Kidney (tissue), 14 donors: ENCODE results near the gene METTL13. TPM values are rescaled to one million over a fixed set of nuclear protein-coding genes. Genes with fewer than 3 reads are reported as not detected.

ENCODE experiments used
- DNase-seq, 5 donors: peaks; one replicate each; pipeline ENCODE4 v3.0.0-alpha.2; 2013 to 2020
- FAIRE-seq: peaks from 2 replicates; lab custom pipeline; 2012; peaks lifted over from hg19 to GRCh38; lab: Jason Lieb, UNC
- H3K27ac ChIP-seq, 2 donors: one replicate each; pipeline ENCODE4 v1.7.0; 2013; ENCODE audit warnings: low read depth in 2 of 2, low read length in 2 of 2, inconsistent platforms in 1 of 2
- H3K27me3 ChIP-seq: one replicate; pipeline ENCODE4 v1.7.1; 2013; ENCODE audit warnings: low read length, inconsistent platforms; ENCODE audit not compliant: control insufficient read depth, insufficient read depth
- H3K36me3 ChIP-seq, 3 donors: one replicate each; pipeline versions ENCODE4 v1.7.0 to v1.7.1; 2013; ENCODE audit warnings: low read length in 3 of 3, control low read depth in 1 of 3, inconsistent platforms in 1 of 3; ENCODE audit not compliant: insufficient read depth in 3 of 3, control insufficient read depth in 2 of 3
- H3K4me1 ChIP-seq, 3 donors: one replicate each; pipeline versions ENCODE4 v1.7.0 to v1.7.1; 2013; ENCODE audit warnings: low read length in 3 of 3, inconsistent platforms in 1 of 3, low read depth in 1 of 3; ENCODE audit not compliant: control insufficient read depth in 2 of 3, insufficient read depth in 2 of 3
- H3K4me3 ChIP-seq, 3 donors: one replicate each; pipeline versions ENCODE4 v1.7.0 to v1.8.1; 2013; ENCODE audit warnings: low read length in 3 of 3, control low read depth in 1 of 3, inconsistent platforms in 1 of 3
- H3K9ac ChIP-seq, 3 donors: one replicate each; pipeline versions ENCODE4 v1.7.0 to v1.7.1; 2013; ENCODE audit warnings: low read length in 3 of 3, control low read depth in 1 of 3, inconsistent platforms in 1 of 3
- H3K9me3 ChIP-seq, 3 donors: one replicate each; pipeline versions ENCODE4 v1.7.0 to v1.7.1; 2013; ENCODE audit warnings: low read length in 3 of 3, control low read depth in 1 of 3, inconsistent platforms in 1 of 3; ENCODE audit not compliant: control insufficient read depth in 2 of 3, insufficient read depth in 1 of 3
- intact Hi-C: fragments of 100-400 bp; cut with DNase I; formaldehyde crosslinking; loops from one replicate; pipeline ENCODE4 v1.11.1; 2022
- polyA plus RNA-seq: library from polyadenylated mRNA; stranded (reverse); fragments of 350-450 nt; fragmentation: Illumina TruSeq; extraction: RNeasy Lipid Tissue Mini Kit (QIAGEN cat#74804); gene quantifications from one replicate; pipeline ENCODE4 v1.2.3, GENCODE V29; 2014; ENCODE audit warnings: low read depth, low replicate concordance; ENCODE audit not compliant: insufficient read depth
- total RNA-seq: library from RNA; stranded (reverse); fragmentation: NEBNext Ultra II Directional; extraction: Animal tissue kit (Norgen Biotek cat#: 25700); gene quantifications from one replicate; pipeline ENCODE4 v1.2.1, GENCODE V29; 2021
- TF ChIP-seq, protein P1 (sequence below): IDR thresholded peaks from 3 replicates; pipeline ENCODE4 v1.5.1; 2012; ENCODE audit warnings: mild to moderate bottlenecking, moderate library complexity, borderline replicate concordance; ENCODE audit not compliant: insufficient read depth; ENCODE audit errors: extremely low read depth
- donor health status: control.
- donor health status: control.
- donor health status: control.
- donor health status: control.
- donor health status: control.
- donor health status: DM: yes; HTN: yes; CAD: no.
- donor health status: Normal renal cell carcinoma (clear cell type).

The METTL13 gene
- total and polyA plus RNA-seq, 2 donors from 2014 or later, result 24.5 to 29.0 TPM

GRCh38 chr1:171785766-171786165, 4.3 kb downstream of the METTL13 start:
- Histone ChIP-seq H3K27me3 (no peaks in the 10 kb centered on the region), H3K4me1 (peaks cover 4 to 15% (median 5%) of the 10 kb centered on the region in 3 donors), H3K27ac (no peak overlapping the region), H3K4me3 (no peak overlapping the region), H3K36me3 (peaks cover 3 to 53% (median 38%) of the 10 kb centered on the region in 3 donors), H3K9me3 (no peaks in the 10 kb centered on the region), H3K9ac (no peak overlapping the region)
- FAIRE-seq (no peak), DNase-seq (no peak)
- TF ChIP-seq, protein P1, sequence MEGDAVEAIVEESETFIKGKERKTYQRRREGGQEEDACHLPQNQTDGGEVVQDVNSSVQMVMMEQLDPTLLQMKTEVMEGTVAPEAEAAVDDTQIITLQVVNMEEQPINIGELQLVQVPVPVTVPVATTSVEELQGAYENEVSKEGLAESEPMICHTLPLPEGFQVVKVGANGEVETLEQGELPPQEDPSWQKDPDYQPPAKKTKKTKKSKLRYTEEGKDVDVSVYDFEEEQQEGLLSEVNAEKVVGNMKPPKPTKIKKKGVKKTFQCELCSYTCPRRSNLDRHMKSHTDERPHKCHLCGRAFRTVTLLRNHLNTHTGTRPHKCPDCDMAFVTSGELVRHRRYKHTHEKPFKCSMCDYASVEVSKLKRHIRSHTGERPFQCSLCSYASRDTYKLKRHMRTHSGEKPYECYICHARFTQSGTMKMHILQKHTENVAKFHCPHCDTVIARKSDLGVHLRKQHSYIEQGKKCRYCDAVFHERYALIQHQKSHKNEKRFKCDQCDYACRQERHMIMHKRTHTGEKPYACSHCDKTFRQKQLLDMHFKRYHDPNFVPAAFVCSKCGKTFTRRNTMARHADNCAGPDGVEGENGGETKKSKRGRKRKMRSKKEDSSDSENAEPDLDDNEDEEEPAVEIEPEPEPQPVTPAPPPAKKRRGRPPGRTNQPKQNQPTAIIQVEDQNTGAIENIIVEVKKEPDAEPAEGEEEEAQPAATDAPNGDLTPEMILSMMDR, result no peak
- intact Hi-C loops, result no loop called here

- TF ChIP-seq, protein P1, result no peak
- H3K36me3 ChIP-seq, result peaks cover 3 to 58% (median 38%) of the 10 kb centered on the region in 3 donors
- DNase-seq (no peak), FAIRE-seq (no peak)
- no peak overlapping the region for H3K4me3 ChIP-seq
- no peaks in the 10 kb centered on the region for H3K9me3 ChIP-seq
- no peaks in the 10 kb centered on the region for H3K27me3 ChIP-seq
- intact Hi-C loops, result no loop called here
- peaks cover 4 to 15% (median 5%) of the 10 kb centered on the region in 3 donors for H3K4me1 ChIP-seq
- no peak overlapping the region for H3K27ac ChIP-seq
- no peak overlapping the region for H3K9ac ChIP-seq
Observed at GRCh38 chr1:171786534-171786933, 5.1 kb downstream of the METTL13 start.

DNA sequence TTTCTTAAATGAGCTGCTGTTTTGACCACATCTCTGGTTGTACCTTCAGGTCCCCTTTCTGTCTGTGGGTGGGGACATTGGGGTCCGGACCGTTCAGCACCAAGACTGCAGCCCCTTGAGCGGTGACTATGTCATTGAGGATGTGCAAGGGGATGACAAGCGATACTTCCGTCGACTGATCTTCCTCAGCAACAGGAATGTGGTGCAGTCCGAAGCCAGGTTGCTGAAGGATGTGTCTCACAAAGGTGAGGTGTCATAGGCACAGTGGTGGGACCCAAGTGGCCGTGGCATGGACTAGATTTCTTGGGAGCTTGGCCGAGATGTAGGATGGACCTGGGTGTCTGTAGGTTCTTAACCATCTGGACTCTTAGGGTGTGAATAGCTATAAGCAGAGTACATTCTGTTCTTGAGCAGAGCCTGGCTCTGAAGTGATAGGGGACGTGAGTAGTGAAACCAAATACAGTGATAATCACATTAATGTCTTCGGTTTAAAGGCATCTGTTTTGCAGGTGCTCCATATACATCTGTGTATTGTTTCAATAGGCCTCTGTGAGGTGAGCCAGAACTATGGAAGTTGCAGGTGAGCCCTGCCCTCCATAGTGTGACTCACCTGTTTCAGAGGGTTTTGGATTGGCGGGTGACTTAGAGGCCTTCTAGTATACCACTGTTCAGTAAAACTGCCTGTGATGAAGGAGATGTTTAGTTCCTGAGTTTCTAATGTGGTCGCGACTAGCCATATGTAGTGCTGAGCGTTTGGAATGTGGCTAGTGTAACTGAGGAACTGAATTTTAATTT, 6.4 kb downstream of the METTL13 start:
- H3K36me3 ChIP-seq, result peaks cover 3 to 65% (median 49%) of the 10 kb centered on the region in 3 donors
- no peaks in the 10 kb centered on the region for H3K9me3 ChIP-seq
- DNase-seq (no peak), FAIRE-seq (no peak)
- TF ChIP-seq, protein P1, result no peak
- H3K27ac ChIP-seq, result no peak overlapping the region
- H3K4me3 ChIP-seq, result no peak overlapping the region
- H3K9ac ChIP-seq, result no peak overlapping the region
- H3K4me1 ChIP-seq, result peaks cover 0 to 10% (median under 1%) of the 10 kb centered on the region in 3 donors
- no peaks in the 10 kb centered on the region for H3K27me3 ChIP-seq
- intact Hi-C loops, result no loop called here
